ENCODE measurements around the gene RALGPS1. TPM values are rescaled to one million over a fixed set of nuclear protein-coding genes. Genes with fewer than 3 reads are reported as not detected.
A peak's percentile ranks its signal among the peaks of the same experiment; 100 is the strongest.

The RALGPS1 gene
- total RNA-seq, 6 donors from 2014 or later = 12.3 to 52.4 (median 17.1) TPM

DNA sequence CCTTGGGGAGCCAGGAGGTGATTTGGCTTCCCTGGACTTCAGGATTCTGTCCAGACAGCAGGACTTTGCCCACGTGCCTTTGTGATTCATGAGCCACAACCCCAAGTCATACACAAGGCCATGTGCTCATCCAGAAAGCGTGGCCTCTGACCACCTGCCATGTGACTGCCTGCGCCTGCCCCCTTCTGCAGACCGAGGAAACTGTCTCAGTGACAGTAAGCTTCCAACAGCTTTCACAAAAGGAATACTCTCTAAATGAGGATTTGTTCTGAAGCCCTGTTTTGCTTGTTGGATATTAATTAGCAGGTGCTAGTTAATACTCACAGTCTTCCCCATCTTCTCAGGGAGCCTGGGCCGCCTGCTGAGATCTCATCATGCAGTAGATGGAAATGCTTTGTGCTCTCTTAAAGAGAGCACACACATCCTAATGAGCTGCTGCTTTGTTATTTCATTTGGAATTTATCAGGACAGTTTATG is 244.8 kb downstream of the RALGPS1 start:
- 80 to 93% methylated on average over 3 to 5 of the region's 5 CpGs for WGBS, 2 donors
- TF ChIP-seq, protein P1, sequence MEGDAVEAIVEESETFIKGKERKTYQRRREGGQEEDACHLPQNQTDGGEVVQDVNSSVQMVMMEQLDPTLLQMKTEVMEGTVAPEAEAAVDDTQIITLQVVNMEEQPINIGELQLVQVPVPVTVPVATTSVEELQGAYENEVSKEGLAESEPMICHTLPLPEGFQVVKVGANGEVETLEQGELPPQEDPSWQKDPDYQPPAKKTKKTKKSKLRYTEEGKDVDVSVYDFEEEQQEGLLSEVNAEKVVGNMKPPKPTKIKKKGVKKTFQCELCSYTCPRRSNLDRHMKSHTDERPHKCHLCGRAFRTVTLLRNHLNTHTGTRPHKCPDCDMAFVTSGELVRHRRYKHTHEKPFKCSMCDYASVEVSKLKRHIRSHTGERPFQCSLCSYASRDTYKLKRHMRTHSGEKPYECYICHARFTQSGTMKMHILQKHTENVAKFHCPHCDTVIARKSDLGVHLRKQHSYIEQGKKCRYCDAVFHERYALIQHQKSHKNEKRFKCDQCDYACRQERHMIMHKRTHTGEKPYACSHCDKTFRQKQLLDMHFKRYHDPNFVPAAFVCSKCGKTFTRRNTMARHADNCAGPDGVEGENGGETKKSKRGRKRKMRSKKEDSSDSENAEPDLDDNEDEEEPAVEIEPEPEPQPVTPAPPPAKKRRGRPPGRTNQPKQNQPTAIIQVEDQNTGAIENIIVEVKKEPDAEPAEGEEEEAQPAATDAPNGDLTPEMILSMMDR (IDR thresholded peaks at IDR 0.05) = no peak
- TF ChIP-seq EP300 (IDR thresholded peaks at IDR 0.05) (no peak), POLR2A (IDR thresholded peaks at IDR 0.05) (no peak), POLR2AphosphoS5 (IDR thresholded peaks at IDR 0.05) (no peak)
- H3K27me3 ChIP-seq = no peaks in the 10 kb centered on the region
- H3K9me3 ChIP-seq = no peaks in the 10 kb centered on the region
- no peaks in the 10 kb centered on the region for H3K36me3 ChIP-seq
- no peak overlapping the region for H3K27ac ChIP-seq
- peak in 1 of 2 donors; percentile 20 for DNase-seq
- H3K4me1 ChIP-seq = peaks cover 7 to 16% (median 9%) of the 10 kb centered on the region in 4 donors
- ATAC-seq (ENCODE audit: low FRiP score in 2 of 2) = no peak
- no peak overlapping the region for H3K4me3 ChIP-seq

DNA sequence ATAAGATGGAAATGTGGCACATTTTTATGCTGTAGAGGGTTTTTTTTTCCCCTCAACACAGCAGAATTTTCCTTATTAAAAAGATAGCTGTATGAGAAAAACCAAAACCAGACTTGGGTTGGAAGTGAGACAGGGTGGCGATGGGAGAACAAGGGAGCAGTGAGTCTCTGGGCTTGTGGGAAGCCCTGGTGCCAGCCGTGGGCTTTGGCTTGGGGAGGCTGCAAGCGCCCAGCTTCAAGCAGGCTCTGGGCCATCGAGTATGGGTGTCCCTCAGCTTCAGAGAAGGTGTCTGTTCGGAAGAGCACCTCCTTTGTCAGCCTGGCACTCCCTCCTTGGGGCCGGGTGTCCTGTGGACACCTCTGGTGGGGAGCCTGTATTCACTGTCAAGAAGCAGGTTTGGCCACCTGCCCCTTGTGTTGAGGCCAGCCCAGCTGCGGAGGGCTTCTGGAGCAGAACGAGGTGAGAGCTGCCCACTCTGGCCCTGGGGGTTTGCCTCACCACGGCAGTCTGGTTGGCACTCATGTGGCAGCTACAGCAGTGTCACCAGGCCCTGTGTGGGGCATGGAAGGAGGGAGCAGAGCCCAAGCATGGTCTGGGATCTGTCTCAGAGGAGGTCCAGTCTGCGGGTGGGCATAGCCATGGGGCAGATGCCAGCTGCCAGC is 245.5 kb downstream of the RALGPS1 start:
- Histone ChIP-seq H3K27ac (no peak overlapping the region), H3K4me3 (no peak overlapping the region), H3K9me3 (no peaks in the 10 kb centered on the region), H3K36me3 (no peaks in the 10 kb centered on the region), H3K4me1 (peaks cover 5 to 16% (median 6%) of the 10 kb centered on the region in 4 donors), H3K27me3 (no peaks in the 10 kb centered on the region)
- peak in 1 of 2 donors; percentile 20 for ATAC-seq (ENCODE audit: low FRiP score in 2 of 2)
- 88 to 90% methylated on average over 7 of the region's 10 CpGs for WGBS, 2 donors
- DNase-seq = no peak
- TF ChIP-seq EP300 (IDR thresholded peaks at IDR 0.05) = no peak
- no peak for TF ChIP-seq POLR2A (IDR thresholded peaks at IDR 0.05)
- no peak for TF ChIP-seq POLR2AphosphoS5 (IDR thresholded peaks at IDR 0.05)
- TF ChIP-seq, protein P1 (IDR thresholded peaks at IDR 0.05) = no peak

DNA sequence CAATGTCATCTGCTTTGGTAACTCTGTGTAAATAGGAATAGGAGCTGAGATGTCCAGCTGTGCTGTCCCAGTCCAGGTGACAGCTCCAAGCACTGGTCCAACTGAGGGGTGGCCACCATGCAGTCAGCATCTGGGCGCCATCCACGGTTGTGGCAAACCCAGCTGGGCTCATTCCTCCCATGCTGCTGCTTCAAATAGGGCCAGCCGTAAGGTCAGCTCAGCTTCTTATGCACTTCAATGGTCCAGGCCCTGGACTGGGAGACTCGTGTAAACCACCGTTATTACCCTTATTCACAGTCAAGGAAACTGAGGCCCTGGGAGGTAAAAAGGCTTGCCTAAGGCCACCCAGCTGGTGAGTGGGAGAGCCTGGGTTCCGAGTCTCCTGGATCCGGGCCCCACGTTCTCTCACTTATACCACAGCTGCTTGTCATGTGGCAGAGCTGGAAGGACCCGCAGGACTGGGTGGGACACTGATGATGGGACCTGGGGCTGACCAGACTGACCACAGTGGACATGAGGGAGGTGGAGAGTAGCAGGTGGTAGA is 246.6 kb downstream of the RALGPS1 start:
- Histone ChIP-seq H3K36me3 (no peaks in the 10 kb centered on the region), H3K9me3 (no peaks in the 10 kb centered on the region), H3K4me1 (peaks cover 0 to 13% (median 0%) of the 10 kb centered on the region in 4 donors), H3K27me3 (no peaks in the 10 kb centered on the region), H3K27ac (peak overlapping the region in 1 of 4 donors; percentile 42), H3K4me3 (no peak overlapping the region)
- TF ChIP-seq POLR2A (IDR thresholded peaks at IDR 0.05) (no peak), POLR2AphosphoS5 (IDR thresholded peaks at IDR 0.05) (no peak), EP300 (IDR thresholded peaks at IDR 0.05) (no peak)
- 96 to 100% methylated on average over 7 to 9 of the region's 9 CpGs for whole genome bisulfite sequencing, 2 donors
- DNase-seq (no peak), ATAC-seq (ENCODE audit: low FRiP score in 2 of 2) (peak; percentile 31 to 39)

DNA sequence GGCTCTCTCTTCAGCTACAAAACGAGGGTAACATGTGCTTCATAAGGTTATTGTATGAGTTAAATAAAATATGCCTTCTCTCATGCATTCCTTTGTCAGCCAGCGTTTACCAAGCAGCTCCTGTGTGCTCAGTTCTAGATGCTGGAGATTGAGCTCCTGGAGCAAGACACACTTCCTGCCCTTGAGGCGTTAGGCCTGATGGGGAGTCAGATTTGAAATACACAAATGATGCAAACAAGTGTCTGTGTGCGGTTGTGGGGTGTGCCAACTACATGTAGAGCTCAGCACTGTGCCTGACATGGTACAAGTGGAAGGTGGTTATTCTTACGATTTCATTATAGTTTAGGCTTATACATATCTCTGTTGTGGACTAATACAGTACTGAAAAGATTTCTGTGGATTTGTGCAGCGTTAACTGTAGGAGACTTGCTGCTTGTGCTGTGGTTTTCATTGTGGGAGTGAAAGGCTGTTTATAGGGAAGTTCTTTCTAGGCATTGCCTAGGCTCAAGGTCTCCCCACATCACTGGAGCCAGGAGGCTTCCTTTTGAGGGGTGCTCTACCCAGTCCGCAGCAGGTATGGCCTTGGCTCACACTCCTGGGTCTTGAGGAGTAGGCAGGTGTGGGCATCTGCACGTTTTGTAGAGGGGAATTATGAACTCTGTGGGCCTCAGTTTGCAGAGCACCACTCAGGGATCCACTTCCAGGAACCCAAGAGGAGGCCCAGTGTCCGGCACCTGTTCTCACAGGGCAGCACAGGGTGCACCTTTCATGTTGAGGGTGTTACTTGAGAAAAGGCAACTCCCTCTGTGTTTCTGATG is 247.7 kb downstream of the RALGPS1 start:
- H3K9me3 ChIP-seq = no peaks in the 10 kb centered on the region
- H3K36me3 ChIP-seq = no peaks in the 10 kb centered on the region
- peak overlapping the region in 1 of 4 donors; percentile 42 for H3K27ac ChIP-seq
- peaks cover 0 to 13% (median 0%) of the 10 kb centered on the region in 4 donors for H3K4me1 ChIP-seq
- H3K27me3 ChIP-seq = no peaks in the 10 kb centered on the region
- TF ChIP-seq POLR2A (IDR thresholded peaks at IDR 0.05) (no peak), EP300 (IDR thresholded peaks at IDR 0.05) (no peak), POLR2AphosphoS5 (IDR thresholded peaks at IDR 0.05) (no peak)
- TF ChIP-seq, protein P1 (IDR thresholded peaks at IDR 0.05) = no peak
- 50 to 54% methylated on average over 6 to 9 of the region's 9 CpGs for WGBS, 2 donors
- H3K4me3 ChIP-seq = no peak overlapping the region
- ATAC-seq (ENCODE audit: low FRiP score in 2 of 2) (no peak), DNase-seq (no peak)

DNA sequence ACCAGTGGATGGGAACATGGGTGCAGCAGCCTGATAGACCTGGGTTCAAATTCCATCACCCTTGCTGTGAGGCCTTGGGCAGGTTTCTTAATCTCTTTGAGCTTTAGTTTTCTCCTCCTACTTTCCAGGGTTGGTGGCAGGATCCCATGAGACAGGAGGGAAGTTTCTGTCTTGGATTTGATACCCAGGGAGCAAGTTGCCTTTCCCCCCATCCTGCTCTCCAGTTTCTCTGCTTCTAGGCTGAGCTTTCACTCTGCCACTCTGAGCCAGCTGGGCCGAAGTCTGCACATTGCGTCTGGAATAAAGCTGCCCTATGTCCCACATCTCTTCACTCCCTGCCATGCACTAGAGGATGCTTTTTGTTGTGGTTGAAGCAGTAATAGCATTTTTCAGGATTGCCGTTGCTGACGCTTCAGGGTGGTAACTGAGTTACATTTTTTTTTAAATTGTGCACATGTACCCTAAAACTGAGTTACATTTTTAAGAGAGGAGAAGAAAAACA is 248.3 kb downstream of the RALGPS1 start:
- H3K36me3 ChIP-seq = no peaks in the 10 kb centered on the region
- no peaks in the 10 kb centered on the region for H3K9me3 ChIP-seq
- 86 to 91% methylated on average over 4 of the region's 4 CpGs for WGBS, 2 donors
- ATAC-seq (ENCODE audit: low FRiP score in 2 of 2) = no peak
- no peaks in the 10 kb centered on the region for H3K27me3 ChIP-seq
- no peak overlapping the region for H3K4me3 ChIP-seq
- no peak for DNase-seq
- TF ChIP-seq, protein P1 (IDR thresholded peaks at IDR 0.05) = no peak
- TF ChIP-seq EP300 (IDR thresholded peaks at IDR 0.05) (no peak), POLR2A (IDR thresholded peaks at IDR 0.05) (no peak), POLR2AphosphoS5 (IDR thresholded peaks at IDR 0.05) (no peak)
- H3K4me1 ChIP-seq = peaks cover 0 to 13% (median 0%) of the 10 kb centered on the region in 4 donors
- peak overlapping the region in 1 of 4 donors; percentile 42 for H3K27ac ChIP-seq
